Skin of body (tissue), 2 donors: Measurements from ENCODE around the gene GALE. TPM values are rescaled to one million over a fixed set of nuclear protein-coding genes. Genes with fewer than 3 reads are reported as not detected.
A peak's percentile ranks its signal among the peaks of the same experiment; 100 is the strongest.
"Not testable (repeated sequence)": the region's sequence is repeated elsewhere in the genome, so short reads cannot be mapped to it uniquely, and the experiment has no call there.

ENCODE experiments used
- DNase-seq: peaks from one replicate; lab custom pipeline; 2025; lab: John Stamatoyannopoulos, UW
- total RNA-seq: library from RNA; depleted of rRNA; stranded (reverse); fragments of >200 nt; gene quantifications from one replicate; pipeline ENCODE4 v1.2.3, GENCODE V29; 2014

GALE gene
- total RNA-seq, 1 donor from 2014 or later, result 8.3 TPM

DNA sequence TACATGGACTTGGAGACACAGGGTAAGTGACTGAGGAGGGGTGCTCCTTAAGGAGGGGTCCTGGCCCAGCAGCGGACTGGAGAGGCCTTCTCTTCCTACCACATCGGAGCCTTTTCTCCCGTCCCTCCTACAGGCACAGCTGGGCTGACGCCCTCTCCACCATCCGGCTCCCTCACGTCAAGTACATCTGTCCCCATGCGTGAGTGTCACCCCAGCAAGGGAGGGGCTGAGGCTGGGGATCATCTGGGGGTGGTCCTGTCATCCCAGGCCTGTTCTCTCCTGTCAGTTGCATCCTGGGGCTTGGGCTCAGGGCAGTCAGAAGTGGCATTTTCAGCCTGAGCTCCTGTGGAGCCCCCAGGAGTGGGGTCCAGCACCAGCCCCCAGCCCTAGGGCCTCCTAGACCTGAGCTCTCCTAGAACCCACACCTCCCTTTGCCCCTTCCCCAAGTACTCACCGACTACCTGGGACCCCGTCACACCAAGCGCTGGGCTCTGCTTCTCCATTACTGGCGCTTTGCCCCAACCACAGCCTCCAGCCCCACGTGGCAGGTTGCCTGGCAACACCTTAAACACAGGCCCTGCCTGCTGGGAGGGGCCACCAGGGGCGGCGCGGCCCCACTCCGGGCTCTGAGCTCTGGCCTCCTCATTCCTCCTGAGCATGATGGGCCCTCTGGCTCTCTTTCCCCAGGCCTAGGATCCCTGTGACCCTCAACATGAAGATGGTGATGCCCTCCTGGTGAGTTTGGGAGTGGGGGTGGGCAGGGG, 7.4 kb downstream of the GALE start:
- no peak for DNase-seq

DNA sequence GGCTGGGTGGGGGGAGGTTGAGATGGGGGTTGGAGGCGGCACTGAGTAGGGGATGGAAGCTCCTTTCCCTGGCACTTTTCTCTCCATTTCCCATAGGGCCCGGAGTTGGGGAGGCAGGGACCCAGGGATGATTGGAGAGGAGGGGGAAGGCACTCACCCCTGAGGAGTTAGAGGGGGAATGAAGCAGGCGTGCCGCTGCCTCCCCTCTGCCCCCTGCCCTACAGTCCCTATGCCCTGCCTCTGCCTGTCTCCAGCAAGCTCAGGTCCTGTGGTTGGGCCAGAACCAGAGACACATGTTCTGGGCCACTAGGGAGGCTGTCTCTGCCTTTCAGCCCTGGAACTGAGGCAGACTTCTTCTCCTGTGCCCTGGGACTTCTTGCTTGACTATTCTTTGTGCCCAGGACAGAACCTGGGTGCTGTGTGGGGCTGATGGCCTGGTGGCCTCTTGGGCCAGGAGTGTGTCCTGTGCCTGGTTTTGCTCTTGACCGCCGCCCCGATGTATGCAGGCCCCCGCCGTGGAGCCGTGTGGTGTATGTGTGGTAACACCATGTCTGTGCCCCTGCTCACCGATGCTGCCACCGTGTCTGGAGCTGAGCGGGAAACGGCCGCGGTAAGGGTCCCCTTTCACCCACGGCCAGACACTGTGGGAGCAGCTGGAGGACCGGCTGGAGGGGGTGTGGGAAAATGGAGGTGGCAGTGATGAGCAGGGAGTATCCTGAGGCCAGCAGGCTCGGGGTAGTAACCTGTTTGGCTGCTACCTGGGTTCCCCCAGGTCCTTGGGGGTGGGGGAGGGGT, 8.2 kb downstream of the GALE start:
- DNase-seq, result no peak

DNA sequence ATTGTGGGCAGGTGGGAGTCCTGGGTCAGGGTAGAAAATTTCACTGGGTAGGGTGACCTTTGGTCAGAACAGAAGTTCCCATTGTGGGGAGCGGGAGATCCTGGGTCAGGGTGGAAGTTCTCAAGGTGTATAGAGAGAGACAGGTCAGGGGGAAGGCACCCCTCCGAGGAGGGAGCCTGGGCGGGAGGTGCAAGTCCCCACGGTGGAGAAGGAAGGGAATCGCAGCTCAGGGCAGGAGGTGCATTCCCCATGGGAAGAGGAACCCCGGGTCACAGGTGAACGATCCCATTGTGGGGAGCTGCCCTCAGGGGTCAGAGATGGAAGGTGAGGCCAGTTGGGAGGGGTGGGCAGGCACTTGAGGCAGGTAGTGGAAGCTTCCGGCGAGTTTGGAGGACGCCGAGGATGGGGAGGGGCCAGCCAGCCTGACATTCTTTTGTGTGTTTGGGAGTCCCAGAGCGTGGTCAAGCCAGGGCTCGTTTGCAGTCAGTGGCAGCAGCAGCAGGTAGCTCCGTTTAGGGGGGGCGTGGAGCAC, 9.0 kb downstream of the GALE start:
- DNase-seq, result no peak

DNA sequence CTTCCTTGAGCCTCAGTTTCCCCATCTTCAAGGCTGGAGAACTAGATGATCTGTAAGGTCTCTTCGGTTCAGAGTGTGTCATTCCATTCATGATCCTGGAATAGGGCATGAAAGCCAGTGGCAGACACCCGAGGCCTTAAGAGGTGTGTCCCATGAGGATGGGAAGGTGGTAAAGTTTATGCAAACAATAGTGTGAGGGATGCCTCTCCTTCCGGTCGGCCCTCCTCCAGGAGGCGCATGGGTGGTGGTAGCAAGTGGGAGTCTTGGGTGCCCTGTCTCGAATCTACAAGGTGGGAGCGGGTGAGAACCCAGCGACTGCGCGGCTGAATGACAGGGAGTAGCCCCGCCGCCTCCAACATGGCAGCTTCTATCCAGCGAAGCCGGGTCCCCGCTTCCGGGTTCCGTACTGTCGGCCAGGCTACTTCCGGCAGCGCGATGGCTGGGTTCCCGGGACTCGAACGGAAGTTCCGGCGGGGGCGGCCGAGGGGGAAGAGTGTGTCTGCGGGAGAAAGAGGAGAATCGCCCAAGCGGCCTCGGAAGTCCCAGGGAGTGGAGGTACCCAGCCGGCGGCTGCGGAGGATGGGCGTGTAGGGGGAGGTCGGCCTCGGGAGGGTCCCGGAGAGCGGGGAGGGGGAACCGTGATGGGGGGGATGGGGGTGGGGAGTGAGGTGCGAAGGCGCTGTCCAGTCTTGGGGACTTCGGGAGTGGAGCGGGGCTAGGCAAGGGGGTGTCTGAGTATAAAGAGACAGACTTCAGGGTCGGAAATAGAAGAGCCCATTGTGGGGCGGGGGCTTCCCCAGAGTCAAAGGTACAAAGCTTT, 9.6 kb downstream of the GALE start, which contains the start of gene LYPLA2:
LYPLA2 (plus strand) TSS at position 450 of the 820 bp plus-strand sequence. CDS start 1,538 bp downstream, outside the sequence.
- DNase-seq, result peak; percentile 88

DNA sequence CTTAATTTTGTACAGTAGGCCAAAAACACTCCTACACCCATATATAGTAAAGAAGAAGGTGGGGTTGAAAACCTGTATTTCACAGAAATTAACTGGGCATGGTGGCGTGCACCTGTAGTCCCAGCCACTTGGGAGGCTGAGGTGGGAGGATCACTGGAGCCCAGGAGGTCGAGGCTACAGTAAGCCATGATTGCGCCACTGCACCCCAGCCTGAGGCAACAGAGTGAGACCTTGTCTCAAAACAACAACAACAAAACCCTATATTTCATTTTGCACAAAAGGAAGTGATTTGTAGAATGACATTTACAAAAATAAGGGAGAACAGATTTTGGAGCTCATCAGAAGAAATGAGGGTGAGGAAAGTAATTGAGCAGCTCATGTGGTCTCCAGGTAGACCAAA, 11.9 kb downstream of the GALE start:
- no peak for DNase-seq

DNA sequence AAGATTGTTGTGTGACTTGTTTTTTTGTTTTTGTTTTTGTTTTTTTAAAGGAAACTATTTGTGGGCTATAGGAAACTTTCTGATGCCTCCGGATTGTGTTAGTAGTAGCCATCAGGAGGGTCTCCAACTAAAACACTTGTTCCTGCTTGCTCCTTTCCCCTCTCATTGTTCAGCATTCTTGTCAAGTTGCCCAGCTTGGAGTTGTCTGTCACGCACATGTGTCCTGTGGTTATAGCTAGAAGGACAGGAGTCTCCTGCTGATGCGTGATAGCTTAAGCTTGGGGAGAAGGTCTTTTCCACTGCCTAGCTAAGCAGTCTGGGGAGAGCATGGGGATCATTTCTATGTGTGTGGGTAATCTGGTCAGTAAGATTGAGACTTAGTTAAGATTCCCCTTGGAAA, 12.9 kb downstream of the GALE start:
- no peak for DNase-seq

DNA sequence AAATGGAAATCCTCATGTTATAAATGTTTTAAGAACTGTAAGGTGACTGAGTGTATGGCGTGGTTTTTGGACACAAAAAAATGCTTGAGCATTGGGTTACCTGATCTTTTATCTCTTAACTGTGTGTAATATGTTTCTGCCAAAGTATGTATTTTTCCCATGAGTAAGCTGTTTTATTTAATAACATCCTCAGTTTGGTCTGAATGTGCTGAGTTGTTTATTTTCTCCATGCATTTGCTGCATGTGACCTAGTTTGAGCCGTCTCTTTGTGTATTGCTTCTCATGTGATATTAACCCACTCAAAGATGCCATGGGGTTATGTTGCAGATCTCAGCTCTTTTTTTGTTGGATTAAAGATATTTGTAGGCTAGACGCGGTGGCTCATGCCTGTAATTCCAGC, 15.7 kb downstream of the GALE start:
- no peak for DNase-seq

DNA sequence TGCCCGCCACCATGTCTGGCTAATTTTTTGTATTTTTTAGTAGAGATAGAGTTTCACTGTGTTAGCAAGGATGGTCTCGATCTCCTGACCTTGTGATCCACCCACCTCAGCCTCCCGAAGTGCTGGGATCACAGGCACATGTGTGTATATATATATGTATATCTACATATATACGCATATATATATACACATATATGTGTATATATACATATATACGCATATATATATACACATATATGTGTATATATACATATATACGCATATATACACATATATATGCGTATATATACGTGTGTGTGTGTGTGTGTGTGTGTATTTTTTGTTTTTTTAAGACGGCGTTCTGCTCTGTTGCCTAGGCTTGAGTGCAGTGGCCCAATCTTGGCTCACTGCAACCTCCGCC, 17.4 kb downstream of the GALE start:
- not testable (repeated sequence) for DNase-seq

DNA sequence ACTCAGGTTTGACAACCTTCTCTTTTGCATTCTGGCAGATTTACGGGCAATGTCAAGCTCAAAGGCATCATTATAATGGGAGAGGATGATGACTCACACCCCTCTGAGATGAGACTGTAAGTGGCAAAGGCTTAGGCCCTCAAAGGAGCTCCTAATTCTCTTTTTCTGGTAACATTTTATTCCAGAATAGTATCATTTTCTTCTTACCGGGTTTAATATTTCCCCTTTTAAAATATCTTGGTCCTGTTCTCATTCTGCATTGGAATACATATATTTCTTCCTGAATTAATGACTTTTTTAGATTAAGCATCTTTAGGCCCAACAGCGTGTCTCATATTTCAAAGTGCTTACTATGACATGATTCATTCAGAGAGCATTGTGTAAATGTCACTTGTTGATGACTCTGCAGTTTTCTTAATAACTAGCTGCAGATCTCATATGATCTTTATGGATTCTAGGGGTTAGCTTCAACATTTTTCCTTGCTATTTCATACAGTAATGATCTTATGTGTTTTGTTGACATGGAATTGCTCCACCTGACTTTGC, 20.7 kb downstream of the GALE start:
- no peak for DNase-seq

DNA sequence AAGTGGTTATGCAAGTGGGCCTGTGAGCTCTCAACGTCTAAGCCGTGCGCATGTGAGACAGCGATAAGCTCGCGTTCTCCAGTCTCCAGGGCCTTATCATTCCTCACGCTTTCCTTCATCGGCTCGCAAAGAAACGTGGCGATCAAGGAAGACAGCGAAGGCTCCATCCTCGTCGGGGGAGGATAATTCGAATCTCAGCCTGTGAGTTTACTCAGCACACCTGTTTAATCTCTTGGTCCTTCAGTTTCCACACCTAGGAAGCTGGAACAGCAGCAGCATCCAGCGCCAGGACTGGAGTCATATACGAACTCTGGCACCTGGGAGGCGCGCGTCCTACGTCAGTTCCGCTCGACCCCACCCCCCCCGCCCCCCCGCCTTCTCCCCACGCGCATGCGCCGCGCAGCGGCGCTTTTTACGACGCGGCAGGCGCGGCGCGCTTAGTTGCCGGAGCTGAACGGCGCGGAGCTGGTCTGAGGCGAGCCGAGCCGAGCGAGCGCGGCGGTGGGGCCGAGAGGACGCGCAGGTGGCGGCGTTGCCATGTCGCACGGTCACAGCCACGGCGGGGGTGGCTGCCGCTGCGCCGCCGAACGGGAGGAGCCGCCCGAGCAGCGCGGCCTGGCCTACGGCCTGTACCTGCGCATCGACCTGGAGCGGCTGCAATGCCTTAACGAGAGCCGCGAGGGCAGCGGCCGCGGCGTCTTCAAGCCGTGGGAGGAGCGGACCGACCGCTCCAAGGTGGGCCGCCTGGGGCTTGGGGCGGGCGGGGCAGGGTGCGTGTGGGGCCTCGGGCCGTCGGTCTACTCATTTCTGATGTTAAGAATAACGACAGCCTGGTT, 22.4 kb downstream of the GALE start, which contains the start of gene PITHD1:
PITHD1 (plus strand) TSS at position 440 of the 836 bp plus-strand sequence; CDS start at position 538, 98 bp downstream.
- peak; percentile 79 for DNase-seq

DNA sequence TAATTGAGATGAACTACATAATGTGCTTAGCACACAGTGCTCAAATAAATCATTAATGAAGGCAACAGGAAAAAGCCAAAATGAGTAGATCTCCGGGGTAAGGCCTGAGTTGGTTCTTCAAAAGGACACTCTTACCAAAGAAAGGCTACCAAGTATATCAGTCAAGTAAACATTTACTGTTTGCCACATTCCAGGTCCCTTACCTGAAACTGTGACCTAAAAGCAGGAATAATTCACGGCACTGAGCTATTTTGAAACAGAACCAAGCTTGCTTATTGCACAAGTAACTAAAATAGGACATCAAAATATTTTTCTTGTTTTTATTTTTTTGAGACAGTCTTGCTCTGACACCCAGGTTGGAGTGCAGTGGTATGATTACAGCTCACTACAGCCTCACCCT, 24.3 kb downstream of the GALE start:
- DNase-seq, result no peak

DNA sequence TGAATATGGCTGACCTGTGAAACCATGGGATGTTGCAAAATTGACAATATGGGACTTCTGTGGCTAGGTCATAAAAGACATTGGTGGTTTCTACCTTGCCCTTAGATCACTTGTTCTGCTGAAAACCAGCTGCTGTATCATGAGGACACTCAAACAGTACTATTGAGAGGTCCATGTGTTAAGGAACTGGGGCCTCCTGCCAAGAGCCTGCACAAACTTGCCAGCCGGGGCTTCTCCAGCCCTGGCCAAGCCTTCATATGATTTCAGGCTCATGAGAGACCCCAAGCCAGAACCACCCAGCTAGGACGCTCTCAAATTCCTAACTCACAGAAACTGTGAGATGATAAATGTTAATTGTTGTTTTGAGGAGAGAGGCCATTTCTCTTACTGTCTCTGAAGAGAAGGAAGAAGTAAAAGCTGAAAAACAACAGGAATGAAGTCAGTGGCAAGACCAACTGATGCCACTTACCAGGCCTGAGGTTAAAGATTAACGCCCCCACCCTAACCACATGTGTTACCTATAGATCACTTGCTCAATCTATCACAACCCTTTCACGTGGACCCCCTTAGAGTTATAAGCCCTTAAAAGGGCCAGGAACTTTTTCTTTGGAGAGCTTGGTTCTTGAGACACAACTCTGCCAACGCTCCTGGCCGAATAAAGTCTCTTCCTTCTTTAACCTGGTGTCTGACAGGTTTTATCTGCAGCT, 26.2 kb downstream of the GALE start:
- DNase-seq, result no peak

DNA sequence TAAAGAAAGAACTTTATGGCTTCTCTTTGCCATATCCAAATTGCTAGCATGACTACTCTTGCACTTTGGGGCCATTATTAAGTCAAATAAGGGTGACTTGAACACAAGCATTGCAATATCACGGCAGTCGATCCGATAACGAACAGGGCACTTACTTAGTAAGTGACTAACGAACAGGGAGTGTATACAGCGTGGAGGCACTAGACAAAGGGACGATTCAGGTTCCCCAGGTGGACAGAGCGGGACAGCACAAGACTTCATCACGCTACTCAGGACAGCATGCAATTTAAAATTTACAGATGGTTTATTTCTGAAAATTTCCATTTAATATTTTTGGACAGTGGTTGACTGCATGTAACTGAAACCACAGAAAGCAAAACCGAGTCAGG, 27.7 kb downstream of the GALE start:
- DNase-seq, result no peak

DNA sequence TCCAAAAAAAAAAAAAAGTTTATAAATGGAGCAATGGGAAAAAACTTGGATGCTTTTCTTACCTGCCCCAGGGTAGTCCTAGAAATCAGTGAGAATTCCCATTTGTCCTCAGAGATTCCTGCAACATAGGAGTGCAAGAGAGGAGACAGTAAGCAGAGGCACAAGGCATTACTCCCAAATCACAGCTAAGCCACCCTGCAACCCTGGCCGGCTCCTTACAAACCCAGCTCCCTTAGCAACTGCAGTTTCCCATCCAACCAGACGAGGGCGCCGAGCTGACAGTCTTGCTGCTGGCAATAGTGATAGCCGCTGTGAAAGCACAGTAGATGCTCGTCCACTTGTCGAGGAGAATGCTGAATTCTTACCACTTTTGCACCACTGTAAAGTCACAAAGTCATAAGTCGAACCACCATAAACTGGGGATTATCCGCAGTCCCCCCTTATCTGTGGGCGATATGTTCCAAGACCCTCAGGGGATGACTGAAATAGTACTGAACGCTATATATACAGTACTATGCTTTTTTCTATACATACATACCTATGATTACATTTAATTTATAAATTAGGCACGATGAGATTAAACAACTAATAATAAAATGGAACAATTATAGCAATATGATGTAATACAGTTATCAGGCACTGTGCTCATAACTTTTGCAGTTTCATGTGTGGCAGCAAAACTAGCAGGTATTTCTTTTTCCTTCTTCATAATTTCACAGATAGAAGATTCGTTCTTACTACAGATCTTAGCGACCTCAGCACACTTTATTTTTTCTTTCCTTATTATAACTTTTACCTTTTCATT, 28.3 kb downstream of the GALE start:
- DNase-seq, result peak; percentile 50

DNA sequence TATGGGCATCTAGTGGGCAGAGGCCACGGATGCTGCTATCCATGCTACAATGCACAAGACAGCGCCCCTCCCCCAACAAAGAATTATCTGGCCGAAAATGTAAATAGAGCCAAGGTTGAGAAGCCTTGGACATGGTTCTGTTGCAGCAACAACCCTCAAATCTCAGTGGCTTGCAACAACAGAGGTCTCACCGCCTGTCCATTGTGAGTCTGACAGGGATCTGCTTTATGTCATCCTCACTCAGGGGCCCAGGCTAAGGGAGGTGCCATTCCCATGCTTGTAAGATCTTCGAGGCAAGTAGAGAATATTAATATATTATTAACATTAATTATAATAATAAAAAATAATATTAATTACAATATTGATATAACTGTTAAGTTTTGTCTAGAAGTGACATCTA, 31.8 kb downstream of the GALE start:
- DNase-seq, result no peak

DNA sequence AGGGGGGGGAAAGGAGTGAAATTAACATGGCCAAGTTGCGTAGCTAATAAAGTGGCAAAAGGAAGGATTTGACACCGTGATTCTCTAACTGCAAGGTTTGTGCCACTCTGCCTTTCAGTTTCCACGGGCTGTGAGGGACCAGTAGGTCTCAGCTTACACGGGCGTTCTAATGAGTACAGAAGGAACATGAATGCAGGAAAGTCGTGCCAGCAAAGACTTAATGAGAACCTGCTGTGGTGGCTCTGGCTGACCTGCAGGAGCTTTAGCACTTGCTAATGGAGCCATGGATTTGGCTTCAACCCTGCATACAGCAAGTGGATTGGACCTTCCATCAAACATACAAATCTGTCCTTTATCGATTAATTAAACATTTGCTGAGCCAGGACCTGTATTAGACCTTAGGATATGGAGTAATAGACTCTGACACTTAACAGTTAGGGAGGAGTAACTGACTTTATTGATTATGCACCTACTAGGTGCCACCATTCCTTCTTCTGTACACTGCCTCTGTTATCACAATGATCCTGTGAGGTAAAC, 37.4 kb downstream of the GALE start:
- DNase-seq, result no peak

DNA sequence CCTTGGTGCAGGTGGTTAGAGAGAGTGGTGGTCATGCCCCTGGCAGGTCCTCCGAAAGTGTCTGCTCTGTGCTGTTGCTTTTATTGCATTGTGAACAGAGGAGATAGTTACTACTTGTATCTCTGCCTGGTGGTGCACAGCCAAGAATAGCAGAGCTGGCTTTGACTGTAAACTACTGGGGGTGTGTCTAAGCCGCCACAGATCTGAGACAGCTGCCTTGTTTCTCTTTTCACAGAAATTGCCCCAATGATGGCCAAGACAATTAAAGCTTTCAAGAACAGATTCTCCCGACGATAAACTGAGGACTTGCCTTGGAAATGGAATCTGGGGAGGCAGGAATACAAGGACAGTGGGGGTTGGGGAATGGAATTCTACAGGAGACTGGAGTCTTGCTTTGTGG, 41.3 kb downstream of the GALE start:
- DNase-seq, result no peak

DNA sequence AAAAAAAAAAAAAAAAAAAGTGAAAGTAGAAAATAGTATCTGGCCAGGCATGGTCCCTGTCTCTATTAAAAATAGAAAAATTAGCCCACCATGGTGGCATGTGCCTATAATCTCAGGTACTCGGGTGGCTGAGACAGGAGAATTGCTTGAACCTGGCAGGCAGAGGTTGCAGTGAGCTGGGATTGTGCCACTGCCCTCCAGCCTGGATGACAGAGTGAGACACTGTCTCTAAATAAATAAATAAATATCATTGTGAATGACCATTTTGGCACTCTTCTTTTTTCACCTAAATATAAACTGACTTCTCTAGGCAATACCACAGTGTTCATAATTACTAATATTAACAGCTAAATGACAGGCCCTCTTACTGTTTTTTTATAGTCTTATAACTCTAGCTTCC, 42.7 kb downstream of the GALE start:
- no peak for DNase-seq

DNA sequence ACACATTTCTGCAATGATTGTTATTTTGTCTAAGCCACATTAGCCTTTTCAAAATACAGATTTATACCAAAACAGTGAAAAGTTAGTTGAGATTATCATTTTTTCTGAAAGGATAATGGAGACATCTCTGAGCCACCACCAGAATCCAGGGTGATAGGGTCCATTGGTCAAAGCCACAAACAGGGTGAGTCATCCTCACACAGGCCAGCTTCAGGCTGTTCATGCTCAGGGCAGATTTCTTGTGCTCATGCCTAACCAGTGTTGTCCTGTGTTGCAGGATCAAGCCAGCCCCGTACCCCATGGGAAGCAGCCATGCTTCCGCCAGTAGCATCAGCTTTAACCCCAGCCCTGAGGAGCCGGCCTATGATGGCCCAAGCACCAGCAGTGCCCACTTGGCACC, 43.9 kb downstream of the GALE start:
- no peak for DNase-seq
